Testis (tissue), 2 donors: ENCODE data around the gene COL25A1.

Source experiments
- CTCF ChIP-seq, 3 experiments: fragments of 450-650 bp in 2 of 3; fragments of 200-600 bp in 1 of 3; sonication (generic) in 1 of 3; IDR thresholded peaks; one replicate each; pipeline ENCODE4 v1.5.1; 2016 to 2019; ENCODE audit warnings: antibody characterized with exemption in 3 of 3, mild to moderate bottlenecking in 2 of 3, moderate library complexity in 1 of 3
- POLR2A ChIP-seq: fragments of 450-650 bp; IDR thresholded peaks from one replicate; pipeline ENCODE4 v1.6.1; 2017; ENCODE audit warnings: antibody characterized with exemption, mild to moderate bottlenecking, moderate library complexity

DNA sequence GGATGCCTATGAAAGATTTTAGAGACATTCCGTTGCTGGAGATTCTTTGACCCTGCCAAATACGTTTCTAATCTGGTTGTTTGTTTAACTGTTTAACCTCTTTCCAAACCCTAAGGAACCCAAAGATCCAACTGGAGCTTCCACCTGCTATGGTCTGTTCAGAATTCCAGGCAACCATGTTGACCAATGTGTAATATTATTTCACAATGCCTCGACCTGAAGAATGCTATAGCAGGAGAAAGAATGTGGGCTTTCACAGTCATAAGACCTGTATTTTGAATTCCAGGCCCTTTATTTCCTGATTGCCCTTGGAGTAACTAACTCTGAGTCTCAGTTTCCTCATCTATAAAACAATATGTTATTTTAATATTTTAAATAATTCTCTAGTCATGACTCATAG, 90.8 kb downstream of the COL25A1 start:
- TF ChIP-seq POLR2A (no peak), CTCF (IDR thresholded peaks at IDR 0.05) (no peak)
